Stimulated activated CD4-positive, alpha-beta T cell treated with anti-CD3 and anti-CD28 coated beads, Interleukin-12 subunit alpha, Interleukin-12 subunit beta, amount 100 ng/mL, for 24 hours (primary cell): ENCODE data around the gene CHERP.
"Not testable (repeated sequence)": the region's sequence is repeated elsewhere in the genome, so short reads cannot be mapped to it uniquely, and the experiment has no call there.

Experiments used
- DNase-seq, 2 experiments: peaks; one replicate each; pipeline ENCODE4 v3.0.0-alpha.2; 2020; ENCODE audit warnings: low read depth in 2 of 2

CHERP gene

DNA sequence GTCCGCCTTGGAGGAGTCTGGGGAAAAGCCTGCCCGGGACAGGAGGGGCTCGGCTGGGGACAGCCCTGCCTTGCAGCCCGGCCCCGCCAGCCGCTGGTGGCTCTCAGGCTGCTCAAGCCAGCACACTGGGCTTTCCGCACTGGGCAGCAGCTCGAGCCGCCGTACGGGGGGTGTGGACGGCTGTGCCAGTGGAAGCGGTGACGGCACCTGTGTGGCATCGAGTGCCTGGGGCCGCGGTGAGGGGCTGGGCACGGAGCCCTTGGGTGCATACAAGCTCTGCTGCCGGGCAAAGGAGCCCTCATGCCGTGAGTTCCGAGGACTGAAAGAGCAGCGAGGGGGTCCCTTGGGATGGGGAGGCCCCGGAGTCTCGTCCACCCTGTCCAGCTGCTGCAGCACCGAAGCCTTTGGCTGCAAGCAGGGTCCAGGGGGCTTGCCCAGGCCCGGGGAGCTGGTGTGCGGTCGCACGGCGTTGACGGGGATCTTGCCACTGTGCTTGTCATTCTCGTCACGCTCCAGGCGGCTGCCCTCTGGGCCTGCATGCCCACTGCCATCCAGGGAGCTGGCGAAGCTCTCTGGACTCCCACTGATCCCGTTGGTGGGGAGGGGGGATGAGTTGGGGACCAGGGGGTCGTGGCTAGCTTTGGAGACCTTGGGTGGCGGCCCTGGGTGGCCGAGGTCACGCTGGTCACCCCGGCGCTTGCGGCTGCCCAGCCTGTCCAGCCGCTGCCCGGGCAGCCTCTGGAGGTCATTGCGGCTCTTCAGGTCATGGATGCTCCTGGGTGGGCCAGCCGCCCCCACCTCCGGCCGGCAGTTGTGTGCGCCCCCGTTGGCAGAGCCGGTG lies 34.7 kb upstream of the CHERP start:
- DNase-seq: no peak

DNA sequence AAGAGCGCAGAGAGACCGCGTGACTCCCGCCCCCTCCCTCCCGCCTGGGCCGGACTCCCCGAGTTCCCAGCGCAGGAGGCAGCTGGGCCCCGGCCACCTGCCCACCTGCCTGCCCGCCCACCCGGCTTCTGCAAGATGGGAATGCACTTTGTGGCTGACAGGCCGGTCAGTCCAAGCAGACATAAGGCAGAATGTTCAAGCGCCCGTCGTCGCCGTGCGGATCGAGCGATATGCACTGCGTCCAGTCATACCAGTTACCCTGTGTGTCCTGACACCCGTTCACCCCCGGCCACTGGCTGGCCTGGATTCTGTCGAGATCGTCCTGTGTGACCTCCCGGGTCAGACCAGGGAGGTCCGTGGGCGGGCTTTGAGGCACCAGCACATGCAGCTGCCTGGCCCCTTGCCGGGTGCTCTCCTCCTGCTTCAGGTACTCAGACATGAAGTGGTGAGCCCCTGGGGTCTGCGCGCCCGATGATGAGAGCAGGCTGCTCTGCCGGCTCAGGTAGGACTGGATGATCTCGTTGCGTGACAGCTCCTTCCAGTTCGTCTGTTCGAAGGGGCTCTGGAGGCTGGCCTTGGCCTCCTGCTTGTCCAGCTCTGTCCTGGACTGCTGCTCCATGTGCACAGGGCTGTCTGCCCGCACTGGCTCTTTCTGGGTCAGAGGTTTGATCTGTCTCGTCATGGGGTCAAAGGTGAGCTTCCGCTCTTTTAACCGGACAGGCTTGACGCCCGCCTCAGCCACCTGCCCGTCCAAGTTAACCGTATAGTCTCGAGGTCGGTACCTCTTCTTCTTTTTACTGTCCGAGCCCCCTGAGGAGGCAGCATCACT lies 33.8 kb upstream of the CHERP start:
- DNase-seq: no peak

DNA sequence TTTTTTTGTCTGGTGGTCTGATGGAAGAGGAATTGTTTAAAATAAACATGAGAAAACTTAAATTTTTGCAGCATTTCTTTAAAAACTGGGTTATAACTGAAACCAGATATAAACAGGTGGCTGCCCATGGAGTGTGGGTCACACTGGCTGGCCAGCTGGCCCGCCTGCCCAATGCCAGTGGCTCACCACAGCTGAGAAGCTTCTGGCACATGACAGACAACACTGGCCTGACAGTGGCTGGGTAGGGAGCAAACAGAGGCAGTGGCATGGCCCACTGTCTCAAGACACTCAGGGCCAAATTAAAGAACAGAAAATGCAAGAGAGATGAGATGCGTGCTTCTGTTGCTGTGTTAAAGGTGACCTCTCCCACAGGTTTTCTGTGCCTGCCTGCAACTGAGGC lies 33.0 kb upstream of the CHERP start:
- DNase-seq: no peak

DNA sequence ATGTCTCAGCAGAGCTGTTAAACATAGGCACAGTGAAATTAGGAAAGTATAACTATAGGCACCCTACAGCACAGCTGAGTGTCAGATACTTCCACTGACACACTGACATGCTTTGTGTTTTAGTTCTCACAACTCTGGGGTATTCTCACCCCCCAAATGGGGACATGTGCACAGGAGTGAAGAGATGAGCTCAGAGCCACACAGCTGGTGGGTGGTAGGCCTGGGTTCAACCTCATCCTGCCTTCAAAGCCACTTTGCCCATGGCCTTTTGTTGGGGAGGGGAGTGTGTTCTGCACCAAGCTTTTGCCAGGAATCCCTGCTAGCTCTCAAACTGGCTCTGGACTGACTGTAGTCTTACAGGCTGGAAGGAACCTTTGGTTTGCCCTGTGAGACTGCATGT lies 31.7 kb upstream of the CHERP start:
- no peak for DNase-seq

DNA sequence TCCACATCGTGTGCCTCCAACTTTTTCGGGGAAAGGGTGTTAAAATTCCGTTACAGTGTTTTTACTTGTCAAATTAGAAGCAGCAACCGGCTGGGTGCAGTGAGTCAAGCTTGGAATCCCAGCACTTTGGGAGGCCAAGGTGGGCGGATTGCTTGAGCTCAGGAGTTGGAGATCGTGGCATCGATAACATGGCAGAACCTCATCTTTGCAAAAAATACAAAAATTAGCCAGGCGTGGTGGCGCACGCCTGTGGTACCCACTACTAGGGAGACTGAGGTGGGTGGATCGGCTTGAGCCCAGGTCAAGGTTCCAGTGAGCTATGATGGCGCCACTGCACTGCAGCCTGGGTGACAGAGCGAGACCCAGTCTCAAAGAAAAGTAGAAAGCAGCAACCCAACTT lies 31.1 kb upstream of the CHERP start:
- DNase-seq: no peak

DNA sequence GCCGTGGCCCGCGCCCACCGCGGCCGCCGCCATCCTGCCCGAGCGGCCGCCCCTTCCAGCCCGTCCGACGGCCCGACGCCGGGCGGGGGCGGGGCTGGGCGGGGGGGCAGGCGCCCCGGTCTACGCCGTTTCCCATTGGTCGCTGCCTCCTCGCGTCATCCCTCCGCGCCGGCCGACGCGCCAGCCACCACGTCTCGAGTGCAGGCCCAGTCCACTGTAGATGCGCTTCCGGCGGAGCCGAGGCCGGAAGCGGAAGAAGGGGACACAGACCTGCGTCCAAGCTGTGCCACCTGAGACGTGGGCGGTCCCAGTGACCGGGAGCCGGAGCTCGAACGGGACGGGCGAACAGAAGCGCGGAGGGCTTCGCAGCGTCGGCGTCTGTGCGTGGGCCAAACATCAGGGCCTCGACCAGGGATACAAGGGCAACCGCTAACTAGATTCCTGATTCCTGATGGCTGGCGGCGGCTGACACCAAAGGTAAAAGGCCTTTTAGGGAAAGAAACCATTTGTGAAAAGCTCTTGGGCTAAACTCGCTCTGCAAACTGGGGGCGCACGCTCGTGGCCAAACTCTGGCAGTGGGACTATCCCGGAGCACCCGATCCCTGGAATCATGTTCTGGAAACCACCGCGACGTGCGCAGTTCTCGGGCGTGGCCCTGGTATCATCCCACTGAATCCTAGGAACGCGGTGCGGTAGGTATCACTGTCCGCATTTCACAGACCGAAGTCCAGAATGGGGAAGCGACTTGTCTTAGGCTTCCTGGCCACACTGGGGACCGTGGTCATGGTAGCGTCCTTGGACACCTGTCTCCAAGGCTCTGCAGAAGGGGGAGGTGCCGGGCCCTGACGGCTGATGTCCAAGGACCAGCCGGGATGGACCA lies 30.3 kb upstream of the CHERP start, which contains the start of gene SLC35E1:
TSS of gene SLC35E1 (minus strand) at position 84 of the 880 bp plus-strand sequence. CDS start at position 33, 51 bp downstream.
- peak; percentile 84 to 88 for DNase-seq

DNA sequence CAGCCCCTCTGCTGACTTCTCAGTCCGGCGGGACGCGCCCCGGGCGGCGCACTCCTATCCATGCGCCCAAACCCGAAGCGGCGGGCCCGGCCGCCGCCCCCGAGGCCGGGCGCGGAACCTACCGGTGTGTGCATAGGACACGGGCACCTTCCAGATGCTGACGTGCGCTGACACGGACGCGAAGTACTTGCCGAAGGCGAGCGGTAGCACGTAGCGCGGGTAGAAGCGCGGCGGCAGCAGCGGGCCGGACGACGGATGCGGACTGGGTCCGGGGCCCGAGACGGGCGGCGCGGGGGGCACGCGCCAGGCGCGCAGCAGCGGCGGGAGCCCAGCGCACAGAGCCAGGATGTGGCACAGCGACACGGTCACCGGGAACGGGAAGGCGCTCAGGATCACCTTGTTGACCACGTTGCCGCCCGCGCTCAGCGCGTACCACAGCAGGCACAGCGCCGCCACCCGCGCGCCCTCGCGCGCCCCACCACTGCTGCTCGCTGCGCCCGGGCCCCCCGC lies 29.6 kb upstream of the CHERP start:
- DNase-seq: no peak

DNA sequence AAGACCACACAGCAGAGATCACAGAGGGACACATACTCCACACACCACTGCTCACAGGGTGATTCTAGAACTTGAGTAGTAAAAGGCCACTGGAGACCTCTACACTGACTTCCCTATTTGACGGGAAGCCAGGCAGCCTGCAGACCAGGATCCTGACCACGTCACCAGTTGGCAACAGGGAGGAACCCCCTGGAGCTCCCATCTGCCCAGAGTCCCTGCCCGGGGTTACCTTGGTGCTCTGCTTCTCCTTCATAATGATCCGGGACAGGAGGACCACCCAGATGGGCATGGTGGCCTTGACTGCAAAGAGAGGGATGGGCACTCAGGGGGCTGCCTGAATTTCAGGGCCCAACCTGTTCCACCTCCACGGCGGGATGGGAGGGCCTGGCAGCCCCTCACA lies 29.0 kb upstream of the CHERP start:
- DNase-seq: no peak

DNA sequence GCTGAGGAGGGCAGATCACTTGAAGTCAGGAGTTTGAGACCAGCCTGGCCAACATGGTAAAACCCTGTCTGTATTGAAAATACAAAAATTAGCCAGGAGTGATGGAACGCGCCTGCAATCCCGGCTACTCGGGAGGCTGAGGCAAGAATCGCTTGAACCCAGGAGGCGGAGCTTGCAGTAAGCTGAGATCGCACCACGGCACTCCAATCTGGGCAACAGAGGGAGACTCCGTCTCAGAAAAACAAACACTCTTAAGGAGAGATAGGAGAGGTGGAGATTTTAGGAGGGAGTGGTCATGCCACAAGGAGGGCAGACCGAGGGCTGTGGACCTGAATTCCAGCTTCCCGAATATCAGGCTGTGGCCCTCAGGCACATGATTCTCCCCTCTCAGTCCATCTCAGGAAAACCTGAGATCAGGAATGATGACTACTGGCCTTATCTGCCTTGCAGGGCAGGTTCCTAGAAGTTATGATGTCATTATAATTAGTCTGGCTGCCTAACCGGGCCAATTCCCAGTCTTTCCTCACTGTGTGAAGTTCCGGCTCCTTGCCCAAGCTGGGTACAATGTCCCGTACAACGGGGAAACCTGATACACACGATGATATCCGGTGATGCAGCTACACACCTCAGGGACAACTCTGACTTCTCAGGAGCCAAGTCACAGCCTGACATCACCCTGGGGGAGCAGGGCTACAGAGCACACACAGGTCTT lies 27.5 kb upstream of the CHERP start:
- no peak for DNase-seq

DNA sequence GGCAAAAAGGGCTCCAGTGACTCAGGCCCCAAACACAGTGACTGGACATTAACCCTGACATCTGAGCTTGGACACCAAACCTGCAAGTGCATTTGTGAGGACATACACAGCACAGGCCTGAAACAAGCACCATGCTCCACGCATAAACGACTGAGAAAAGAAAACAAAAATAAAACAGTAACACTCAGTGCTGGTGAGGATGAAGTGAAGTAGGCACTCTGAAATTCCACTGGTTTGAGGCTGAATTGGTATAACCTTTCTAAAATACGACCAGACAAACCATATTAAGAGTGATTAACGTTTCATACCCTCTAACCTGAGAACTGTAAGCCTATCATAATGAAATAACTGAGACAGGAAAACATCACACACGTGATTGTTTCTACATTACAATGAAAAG lies 24.5 kb upstream of the CHERP start:
- DNase-seq: no peak

DNA sequence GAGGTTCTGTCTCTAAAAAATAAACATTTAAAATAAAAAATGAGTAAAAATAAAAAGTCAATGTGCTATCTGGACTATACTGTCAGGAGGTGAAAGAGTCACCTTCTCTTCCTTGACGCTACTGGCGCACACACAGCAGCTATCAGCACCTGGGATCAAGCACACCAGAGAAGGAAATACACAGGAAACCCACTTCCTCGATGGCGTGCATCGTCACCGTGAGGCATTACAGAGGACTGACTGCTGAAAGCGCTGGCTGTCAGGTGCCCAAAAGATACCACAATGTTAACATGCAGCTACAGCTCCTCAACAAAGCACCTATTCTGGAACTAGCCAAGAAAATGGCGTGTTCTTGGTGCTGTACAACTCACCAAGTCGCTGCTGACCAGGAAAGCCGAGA lies 23.9 kb upstream of the CHERP start:
- DNase-seq: peak in 1 of 2 experiments; percentile 39

DNA sequence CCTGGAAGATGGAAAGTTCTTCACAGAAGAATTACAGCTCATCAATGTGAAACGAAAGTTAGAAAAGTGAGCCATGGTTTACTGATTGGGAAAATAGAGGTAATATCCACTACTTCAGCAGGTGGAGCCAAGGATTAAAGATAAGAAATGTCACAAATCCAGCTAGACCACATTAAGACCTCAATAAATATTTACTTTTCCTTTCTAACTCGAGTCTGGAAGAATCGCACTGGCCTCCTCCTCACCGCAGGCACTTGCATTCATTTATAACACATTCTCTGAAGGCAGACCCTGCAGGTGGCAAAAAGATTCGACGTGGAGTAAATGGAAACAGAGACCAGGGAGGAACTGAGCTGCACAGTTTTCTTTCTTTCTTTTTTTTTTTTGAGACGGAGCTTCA lies 22.6 kb upstream of the CHERP start:
- DNase-seq: no peak

DNA sequence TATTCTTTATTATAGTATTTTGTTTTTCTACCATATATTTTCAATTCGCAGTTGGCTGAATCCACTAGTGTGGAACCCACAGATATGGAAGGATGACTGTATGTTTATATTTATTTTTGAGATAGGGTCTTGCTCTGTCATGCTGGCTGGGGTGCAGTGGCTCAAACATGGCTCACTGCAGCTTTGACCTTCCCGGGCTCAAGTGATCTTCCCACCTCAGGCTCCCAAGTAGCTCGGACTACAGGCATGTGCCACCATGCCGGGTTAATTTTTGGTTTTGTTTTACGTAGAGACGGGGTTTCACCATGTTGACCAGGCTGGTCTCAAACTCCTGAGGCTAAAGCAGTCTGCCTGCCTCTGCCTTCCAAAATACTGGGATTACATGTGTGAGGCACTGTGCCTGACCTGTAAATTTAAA lies 20.4 kb upstream of the CHERP start:
- no peak for DNase-seq

DNA sequence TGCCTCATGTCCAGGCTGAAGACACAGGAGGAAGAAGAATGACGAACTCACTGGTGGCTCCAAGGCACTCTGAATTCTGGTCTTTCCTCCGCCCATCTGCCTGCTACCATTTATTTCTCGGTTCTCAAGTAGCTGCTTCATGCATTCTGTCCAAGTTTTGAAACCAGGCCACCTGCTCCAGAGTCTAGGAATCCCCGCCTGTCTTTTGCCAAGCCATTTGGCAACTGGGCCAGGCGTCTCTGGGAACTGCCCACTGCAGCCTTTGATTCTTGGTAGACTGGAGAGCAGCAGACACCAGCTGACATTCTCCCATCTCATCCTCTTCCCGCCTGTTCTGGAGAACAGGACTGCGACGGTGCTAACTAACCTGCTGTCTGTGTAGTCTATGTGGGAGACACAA lies 19.1 kb upstream of the CHERP start:
- DNase-seq: no peak

DNA sequence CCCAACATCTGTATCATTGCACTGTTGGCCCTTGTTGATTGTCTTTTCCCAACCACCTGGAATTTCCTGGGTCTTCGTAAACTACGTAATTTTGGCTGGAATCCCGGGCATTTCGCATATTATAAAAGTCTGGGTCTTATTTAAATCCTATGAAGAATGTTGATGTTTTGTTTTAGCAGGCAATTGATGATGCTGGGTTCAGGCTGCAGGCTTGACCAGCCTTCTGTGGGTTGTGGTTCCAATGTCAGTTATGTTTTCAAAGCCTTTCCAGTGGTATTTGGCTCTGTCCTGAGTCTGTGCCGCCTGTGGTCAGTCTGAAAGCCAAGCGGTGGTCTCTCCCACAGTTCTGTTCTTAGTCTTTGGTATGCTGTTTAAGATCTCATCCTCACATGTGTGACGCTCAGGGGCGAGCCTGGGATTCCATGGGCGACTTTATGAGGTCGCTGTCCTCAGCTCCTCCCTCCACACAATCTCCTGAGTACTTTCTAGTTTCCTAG lies 17.6 kb upstream of the CHERP start:
- DNase-seq: no peak

DNA sequence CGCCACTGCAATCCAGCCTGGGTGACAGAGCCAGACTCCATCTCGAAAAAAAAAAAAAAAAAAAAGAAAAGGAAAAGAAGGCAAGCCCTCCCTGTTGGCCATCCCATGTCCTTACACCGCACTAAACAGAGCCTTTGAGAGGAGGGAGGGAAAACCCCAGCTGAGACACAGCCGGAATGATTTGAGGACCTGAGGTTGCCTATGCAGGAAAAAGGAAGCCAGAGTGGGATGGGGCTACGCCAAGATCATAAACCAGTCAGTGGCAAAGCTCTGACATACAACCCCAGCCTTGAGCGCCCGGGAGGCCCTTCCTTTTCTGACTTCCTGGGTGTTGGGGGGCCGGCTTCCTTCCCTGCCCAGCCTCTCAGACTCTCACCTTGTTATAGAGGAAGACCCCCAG lies 12.5 kb upstream of the CHERP start:
- no peak for DNase-seq

DNA sequence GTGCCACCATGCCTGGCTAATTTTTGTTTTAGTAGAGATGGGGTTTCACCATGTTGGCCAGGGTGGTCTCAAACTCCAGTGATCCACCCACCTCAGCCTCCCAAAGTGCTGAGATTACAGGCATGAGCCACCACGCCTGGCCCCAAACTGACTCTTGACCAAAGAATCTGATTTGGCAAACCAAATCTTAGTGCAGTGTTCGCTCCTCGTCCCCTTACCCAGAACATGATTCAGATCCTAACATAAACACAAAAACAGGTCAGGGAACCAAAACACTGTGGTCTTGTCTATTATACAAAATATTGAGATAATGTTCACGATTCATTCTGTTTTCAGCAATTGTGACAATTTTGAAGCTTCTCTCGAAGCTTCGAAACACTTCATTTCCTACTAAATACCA lies 9.7 kb upstream of the CHERP start:
- not testable (repeated sequence) for DNase-seq

DNA sequence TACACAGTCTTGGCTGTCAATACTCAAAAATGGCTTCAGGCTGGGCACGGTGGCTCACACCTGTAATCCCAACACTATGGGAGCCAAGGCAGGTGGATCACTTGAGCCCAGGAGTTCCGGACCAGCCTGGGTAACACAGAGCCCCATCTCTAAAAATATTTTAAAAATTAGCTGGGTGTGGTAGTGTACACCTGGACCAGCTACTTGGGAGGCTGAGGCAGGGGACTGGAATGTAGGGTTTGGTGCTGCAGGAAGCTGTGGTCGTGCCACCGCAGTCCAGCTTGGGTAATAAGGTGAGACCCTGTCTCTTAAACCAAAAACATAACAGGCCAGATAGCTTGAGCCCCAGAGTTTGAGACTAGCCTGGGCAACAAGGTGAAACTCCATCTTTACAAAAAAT lies 6.7 kb upstream of the CHERP start:
- no peak for DNase-seq

DNA sequence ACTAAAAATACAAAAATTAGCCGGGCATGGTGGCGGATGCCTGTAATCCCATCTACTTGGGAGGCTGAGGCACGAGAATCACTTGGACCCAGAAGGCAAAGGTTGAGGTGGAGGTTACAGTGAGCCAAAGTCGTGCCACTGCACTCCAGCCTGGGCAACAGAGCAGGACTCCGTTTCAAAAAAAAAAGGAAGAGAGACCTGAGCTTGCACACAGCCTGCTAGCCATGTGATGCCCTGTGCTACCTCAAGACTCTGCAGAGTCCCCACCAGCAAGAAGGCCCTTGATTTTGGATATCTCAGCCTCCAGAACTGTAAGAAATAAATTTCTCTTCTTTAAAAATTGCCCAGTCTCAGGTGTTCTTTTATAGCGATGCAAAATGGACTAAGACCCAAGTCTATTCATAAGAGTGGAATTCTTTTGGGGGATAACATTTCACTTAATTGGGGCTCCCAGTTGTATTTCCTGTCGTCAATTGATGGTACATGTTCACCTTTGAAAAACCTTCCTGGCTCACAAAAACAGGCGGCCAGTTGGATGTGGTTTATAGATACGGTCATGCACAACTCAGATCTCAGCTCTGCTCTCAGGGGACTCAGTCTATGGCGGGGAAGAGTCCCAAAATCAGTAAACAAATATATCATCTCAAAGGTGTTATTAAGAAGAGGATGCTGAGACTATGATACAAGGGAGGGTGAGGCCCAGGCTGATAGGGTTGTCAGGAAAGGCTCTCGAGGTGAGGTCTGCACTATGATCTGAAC lies 2.4 kb upstream of the CHERP start:
- DNase-seq: no peak

DNA sequence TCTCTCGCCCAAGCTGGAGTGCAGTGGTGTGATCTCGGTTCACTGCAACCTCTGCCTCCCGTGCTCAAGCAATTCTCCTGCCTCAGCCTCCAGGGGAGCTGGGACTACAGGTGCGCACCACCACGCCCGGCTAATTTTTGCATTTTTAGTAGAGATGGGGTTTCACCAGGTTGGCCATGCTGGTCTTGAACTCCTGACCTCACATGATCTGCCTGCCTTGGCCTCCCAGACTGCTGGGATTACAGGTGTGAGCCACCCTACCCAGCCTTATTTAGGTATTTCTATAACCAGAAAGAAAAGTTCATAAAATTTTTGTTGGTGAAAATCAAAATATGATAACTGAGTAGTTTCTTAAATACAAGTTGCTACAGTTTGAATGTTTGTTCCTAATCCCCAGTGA lies 1.5 kb upstream of the CHERP start:
- DNase-seq: not testable (repeated sequence)
